Adrenal gland (tissue), 12 donors: Measurements from ENCODE around the gene ZBTB34. TPM values are rescaled to one million over a fixed set of nuclear protein-coding genes. Genes with fewer than 3 reads are reported as not detected.
A peak's percentile ranks its signal among the peaks of the same experiment; 100 is the strongest.

Source experiments
- DNase-seq, 7 donors: peaks; one replicate each; pipeline ENCODE4 v3.0.0-alpha.2; 2019 to 2020
- H3K27ac ChIP-seq, 5 donors: fragments of 200-600 bp; sonication (generic) in 4 of 5; 1 replicate in 3 of 5; 2 replicates in 2 of 5; pipeline versions ENCODE4 v1.5.1 to v1.8.0; 2016 to 2020; ENCODE audit warnings: mild to moderate bottlenecking in 1 of 5
- H3K27me3 ChIP-seq: fragments of 200-600 bp; 2 replicates; pipeline ENCODE4 v1.8.0; 2021
- H3K36me3 ChIP-seq, 2 donors: fragments of 200-600 bp; replicated peaks in 1 of 2; 1 replicate in 1 of 2; 2 replicates in 1 of 2; pipeline versions ENCODE4 v1.5.1 to v1.8.0; 2018 to 2022
- H3K4me1 ChIP-seq, 2 donors: fragments of 200-600 bp; replicated peaks in 1 of 2; 1 replicate in 1 of 2; 2 replicates in 1 of 2; pipeline versions ENCODE4 v1.5.1 to v1.8.0; 2018 to 2021
- H3K4me3 ChIP-seq, 4 donors: fragments of 200-600 bp; sonication (generic) in 3 of 4; one replicate each; pipeline ENCODE4 v1.5.1; 2016 to 2018
- H3K9me3 ChIP-seq, 3 donors: fragments of 200-600 bp; sonication (generic) in 1 of 3; replicated peaks in 1 of 3; 1 replicate in 2 of 3; 2 replicates in 1 of 3; pipeline versions ENCODE4 v1.5.1 to v1.8.0; 2016 to 2021
- POLR2A ChIP-seq, 2 donors: fragments of 450-650 bp; IDR thresholded peaks; one replicate each; pipeline ENCODE4 v1.6.1; 2017; ENCODE audit warnings: antibody characterized with exemption in 2 of 2, mild to moderate bottlenecking in 2 of 2, moderate library complexity in 1 of 2
- WGBS, 4 donors: extraction: QIAGEN DNeasy Blood & Tissue Kit in 2 of 4; methylation state at CpG; one replicate each; pipeline versions ENCODE4 v1.1.5 to v1.1.7; 2013 to 2017; 5-methylcytosine and 5-hydroxymethylcytosine counted together
- intact Hi-C, 2 donors: fragments of 100-400 bp; cut with DNase I; formaldehyde crosslinking; loops; one replicate each; pipeline versions ENCODE4 v1.14.1 to v1.15.0; 2022 to 2023
- polyA plus RNA-seq, 3 donors: library from polyadenylated mRNA; stranded (reverse); fragments of 200-250 nt in 2 of 3; fragments of 350-450 nt in 1 of 3; fragmentation: Illumina TruSeq in 1 of 3; extraction: RNeasy Lipid Tissue Mini Kit (QIAGEN cat#74804) in 1 of 3; gene quantifications; one replicate each; pipeline ENCODE4 v1.2.3, GENCODE V29; 2013 to 2014
- total RNA-seq, 9 donors: library from RNA; depleted of rRNA in 4 of 9; stranded (reverse); fragments of >200 nt in 4 of 9; fragments of 120-200 nt in 1 of 9; fragmentation: NEBNext Ultra II Directional in 1 of 9; extraction: Animal tissue kit (Norgen Biotek cat#: 25700) in 1 of 9; gene quantifications; one replicate each; pipeline versions ENCODE4 v1.1.0 to v1.2.4, GENCODE V29; 2013 to 2023
- TF ChIP-seq, protein P1 (sequence below), 6 experiments: fragments of 450-650 bp in 4 of 6; fragments of 200-600 bp in 2 of 6; sonication (generic) in 1 of 6; IDR thresholded peaks; 1 replicate in 5 of 6; 2 replicates in 1 of 6; pipeline versions ENCODE4 v1.5.1 to v1.8.0; 2016 to 2021; ENCODE audit warnings: antibody characterized with exemption in 6 of 6, mild to moderate bottlenecking in 2 of 6, moderate library complexity in 1 of 6
- donor health status: healthy with polysubstance abuse.
- donor health status: Bipolar disorder and iron deficiency.
- donor health status: DM: yes; HTN: yes; CAD: no.
- donor health status: DM: no; HTN: no; CAD: no.
- donor health status: DM: no; HTN: no; CAD: no.
- donor health status: DM: yes; HTN: yes; CAD: no.

ZBTB34 gene
- total and polyA plus RNA-seq, 12 donors, result 1.7 to 10.8 (median 6.3) TPM

GRCh38 chr9:126861707-126862103, 1.3 kb downstream of the ZBTB34 start:
- H3K27ac ChIP-seq, result peak overlapping the region in 2 of 5 donors; percentile 81 to 93
- no peak for DNase-seq
- H3K27me3 ChIP-seq, result no peaks in the 10 kb centered on the region
- peaks cover 6 to 55% of the 10 kb centered on the region in 2 donors for H3K4me1 ChIP-seq
- no peaks in the 10 kb centered on the region for H3K9me3 ChIP-seq
- no peak for TF ChIP-seq POLR2A (IDR thresholded peaks at IDR 0.05)
- TF ChIP-seq, protein P1, sequence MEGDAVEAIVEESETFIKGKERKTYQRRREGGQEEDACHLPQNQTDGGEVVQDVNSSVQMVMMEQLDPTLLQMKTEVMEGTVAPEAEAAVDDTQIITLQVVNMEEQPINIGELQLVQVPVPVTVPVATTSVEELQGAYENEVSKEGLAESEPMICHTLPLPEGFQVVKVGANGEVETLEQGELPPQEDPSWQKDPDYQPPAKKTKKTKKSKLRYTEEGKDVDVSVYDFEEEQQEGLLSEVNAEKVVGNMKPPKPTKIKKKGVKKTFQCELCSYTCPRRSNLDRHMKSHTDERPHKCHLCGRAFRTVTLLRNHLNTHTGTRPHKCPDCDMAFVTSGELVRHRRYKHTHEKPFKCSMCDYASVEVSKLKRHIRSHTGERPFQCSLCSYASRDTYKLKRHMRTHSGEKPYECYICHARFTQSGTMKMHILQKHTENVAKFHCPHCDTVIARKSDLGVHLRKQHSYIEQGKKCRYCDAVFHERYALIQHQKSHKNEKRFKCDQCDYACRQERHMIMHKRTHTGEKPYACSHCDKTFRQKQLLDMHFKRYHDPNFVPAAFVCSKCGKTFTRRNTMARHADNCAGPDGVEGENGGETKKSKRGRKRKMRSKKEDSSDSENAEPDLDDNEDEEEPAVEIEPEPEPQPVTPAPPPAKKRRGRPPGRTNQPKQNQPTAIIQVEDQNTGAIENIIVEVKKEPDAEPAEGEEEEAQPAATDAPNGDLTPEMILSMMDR (IDR thresholded peaks at IDR 0.05), result no peak
- H3K36me3 ChIP-seq, result peaks cover 0 to 19% of the 10 kb centered on the region in 2 donors
- 14 to 20% (median 18%) methylated on average over 3 of the region's 3 CpGs for WGBS, 4 donors
- intact Hi-C loops, result no loop called here
- peak overlapping the region in 1 of 4 donors; percentile 83 for H3K4me3 ChIP-seq

DNA sequence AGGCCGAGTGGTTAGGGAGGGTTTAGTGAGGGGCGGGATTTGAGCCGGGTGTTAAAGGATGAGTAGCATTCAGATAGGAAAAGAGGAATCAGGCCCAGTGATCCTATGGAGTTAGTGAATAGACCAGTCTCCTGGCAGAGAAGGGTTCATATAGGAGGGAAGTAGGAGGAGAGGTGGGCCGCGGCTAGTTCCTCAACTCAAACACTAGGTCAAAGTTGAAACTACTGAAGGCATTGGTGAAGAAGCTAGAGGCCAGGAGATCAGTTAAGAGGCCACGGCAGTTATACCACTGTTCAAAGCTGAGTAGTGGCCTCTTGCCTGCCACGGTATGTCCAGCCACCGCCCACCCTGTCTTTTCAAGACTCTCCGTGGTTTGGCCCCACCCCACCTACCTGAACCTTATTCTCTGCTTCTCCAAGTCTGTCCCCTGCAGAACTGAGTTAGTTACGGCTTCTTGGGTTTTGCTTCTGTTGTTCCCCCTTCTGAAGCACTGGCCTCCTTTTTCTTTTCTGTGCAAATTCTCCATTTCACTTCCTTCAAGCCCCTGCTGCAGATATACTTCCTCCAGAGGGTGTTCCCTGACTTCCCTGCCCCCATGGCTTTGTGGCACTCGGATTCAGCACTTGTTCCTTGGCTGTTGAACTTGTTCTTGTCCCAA, 1.8 kb downstream of the ZBTB34 start:
- H3K27ac ChIP-seq, result peak overlapping the region in 2 of 5 donors; percentile 19 to 93
- intact Hi-C loops, result no loop called here
- peak in 3 of 7 donors; percentile 12 to 36 (median 29) for DNase-seq
- H3K27me3 ChIP-seq, result no peaks in the 10 kb centered on the region
- H3K4me1 ChIP-seq, result peaks cover 6 to 56% of the 10 kb centered on the region in 2 donors
- 35 to 46% (median 41%) methylated on average over 11 of the region's 11 CpGs for WGBS, 4 donors
- no peak for TF ChIP-seq POLR2A (IDR thresholded peaks at IDR 0.05)
- TF ChIP-seq, protein P1 (IDR thresholded peaks at IDR 0.05), result no peak
- H3K4me3 ChIP-seq, result peak overlapping the region in 1 of 4 donors; percentile 83
- peaks cover 0 to 19% of the 10 kb centered on the region in 2 donors for H3K36me3 ChIP-seq
- no peaks in the 10 kb centered on the region for H3K9me3 ChIP-seq

- Histone ChIP-seq H3K9me3 (no peaks in the 10 kb centered on the region), H3K27ac (no peak overlapping the region), H3K4me1 (peaks cover 6 to 65% of the 10 kb centered on the region in 2 donors), H3K36me3 (peaks cover 0 to 19% of the 10 kb centered on the region in 2 donors), H3K27me3 (no peaks in the 10 kb centered on the region), H3K4me3 (no peak overlapping the region)
- no peak for TF ChIP-seq POLR2A (IDR thresholded peaks at IDR 0.05)
- TF ChIP-seq, protein P1 (IDR thresholded peaks at IDR 0.05), result no peak
- intact Hi-C loops, result no loop called here
- WGBS, 4 donors, result 74 to 87% (median 79%) methylated on average over 2 of the region's 2 CpGs
- DNase-seq, result no peak
Observed at GRCh38 chr9:126864771-126865170, 4.3 kb downstream of the ZBTB34 start.

GRCh38 chr9:126869368-126869767, 8.9 kb downstream of the ZBTB34 start:
- Histone ChIP-seq H3K4me3 (no peak overlapping the region), H3K4me1 (peaks cover 0 to 29% of the 10 kb centered on the region in 2 donors), H3K27me3 (no peaks in the 10 kb centered on the region), H3K9me3 (no peaks in the 10 kb centered on the region), H3K36me3 (peaks cover 0 to 18% of the 10 kb centered on the region in 2 donors), H3K27ac (no peak overlapping the region)
- 88 to 95% (median 92%) methylated on average over 7 of the region's 7 CpGs for whole genome bisulfite sequencing, 4 donors
- no peak for DNase-seq
- TF ChIP-seq, protein P1 (IDR thresholded peaks at IDR 0.05), result no peak
- no peak for TF ChIP-seq POLR2A (IDR thresholded peaks at IDR 0.05)
- intact Hi-C loops, result no loop called here
